ENCODE results near the gene ANKRD16. TPM values are rescaled to one million over a fixed set of nuclear protein-coding genes. Genes with fewer than 3 reads are reported as not detected.
"Not testable (repeated sequence)": the region's sequence is repeated elsewhere in the genome, so short reads cannot be mapped to it uniquely, and the experiment has no call there.

ANKRD16 gene
- total RNA-seq, 1 donor from 2014 or later, result 8.4 TPM

DNA sequence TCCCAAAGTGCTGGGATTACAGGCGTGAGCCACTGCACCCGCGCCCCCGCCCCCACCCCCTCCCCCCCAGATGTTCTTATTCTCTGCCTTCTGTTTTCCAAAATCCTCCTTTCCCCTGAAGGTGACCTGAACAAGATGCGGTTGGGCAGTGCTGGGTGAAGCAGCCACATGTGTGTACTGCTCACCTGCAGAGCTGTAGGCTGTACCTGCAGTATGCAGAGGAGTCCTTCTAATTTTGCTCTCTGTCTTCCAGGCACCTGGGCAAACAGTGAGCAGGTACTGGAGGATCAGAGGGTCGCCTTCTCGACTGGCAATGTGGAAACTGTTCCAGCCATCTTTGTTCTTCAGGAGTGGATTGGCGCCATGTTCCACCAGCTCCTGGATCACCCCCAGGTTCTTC, 2.1 kb downstream of the ANKRD16 start:
- no peaks in the 10 kb centered on the region for H3K27me3 ChIP-seq (ENCODE audit: control insufficient read depth in 3 of 3, insufficient read depth in 3 of 3, low read length in 3 of 3)
- peaks cover 34 to 42% (median 34%) of the 10 kb centered on the region in 3 donors for H3K4me1 ChIP-seq (ENCODE audit: control insufficient read depth in 3 of 3, insufficient read depth in 3 of 3, low read length in 3 of 3)
- H3K36me3 ChIP-seq (ENCODE audit: control insufficient read depth in 3 of 3, insufficient read depth in 3 of 3, low read length in 3 of 3), result peaks cover 19 to 35% (median 26%) of the 10 kb centered on the region in 3 donors
- H3K9ac ChIP-seq (ENCODE audit: low read depth in 1 of 3, low read length in 3 of 3), result peak overlapping the region in 1 of 3 donors; percentile 54
- H3K27ac ChIP-seq (ENCODE audit: low read depth, low read length), result no peak overlapping the region
- H3K9me3 ChIP-seq (ENCODE audit: control insufficient read depth in 3 of 3, low read length in 3 of 3), result no peaks in the 10 kb centered on the region
- H3K4me3 ChIP-seq (ENCODE audit: low read length in 3 of 3), result no peak overlapping the region

DNA sequence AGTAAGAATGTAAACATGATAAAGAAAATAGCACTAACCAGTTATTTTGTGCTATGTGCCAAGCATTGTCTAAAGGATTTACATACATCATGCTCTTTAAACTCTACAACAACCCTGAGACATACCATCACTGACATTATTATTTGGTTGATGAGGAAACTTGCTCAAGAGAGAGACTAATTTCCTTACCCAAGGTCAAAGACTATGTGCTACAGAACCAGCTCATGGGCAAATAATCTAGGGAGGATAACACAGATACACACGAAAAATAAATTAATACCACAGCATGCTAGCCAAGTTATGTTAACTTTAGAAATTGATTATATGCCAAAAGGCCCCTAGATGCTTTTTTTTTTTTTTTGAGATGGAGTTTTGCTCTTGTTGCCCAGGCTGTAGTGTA, 2.7 kb downstream of the ANKRD16 start:
- no peak overlapping the region for H3K27ac ChIP-seq (ENCODE audit: low read depth, low read length)
- H3K36me3 ChIP-seq (ENCODE audit: control insufficient read depth in 3 of 3, insufficient read depth in 3 of 3, low read length in 3 of 3), result peaks cover 19 to 40% (median 31%) of the 10 kb centered on the region in 3 donors
- H3K4me3 ChIP-seq (ENCODE audit: low read length in 3 of 3), result no peak overlapping the region
- H3K27me3 ChIP-seq (ENCODE audit: control insufficient read depth in 3 of 3, insufficient read depth in 3 of 3, low read length in 3 of 3), result no peaks in the 10 kb centered on the region
- no peak overlapping the region for H3K9ac ChIP-seq (ENCODE audit: low read depth in 1 of 3, low read length in 3 of 3)
- peaks cover 27 to 36% (median 28%) of the 10 kb centered on the region in 3 donors for H3K4me1 ChIP-seq (ENCODE audit: control insufficient read depth in 3 of 3, insufficient read depth in 3 of 3, low read length in 3 of 3)
- no peaks in the 10 kb centered on the region for H3K9me3 ChIP-seq (ENCODE audit: control insufficient read depth in 3 of 3, low read length in 3 of 3)

DNA sequence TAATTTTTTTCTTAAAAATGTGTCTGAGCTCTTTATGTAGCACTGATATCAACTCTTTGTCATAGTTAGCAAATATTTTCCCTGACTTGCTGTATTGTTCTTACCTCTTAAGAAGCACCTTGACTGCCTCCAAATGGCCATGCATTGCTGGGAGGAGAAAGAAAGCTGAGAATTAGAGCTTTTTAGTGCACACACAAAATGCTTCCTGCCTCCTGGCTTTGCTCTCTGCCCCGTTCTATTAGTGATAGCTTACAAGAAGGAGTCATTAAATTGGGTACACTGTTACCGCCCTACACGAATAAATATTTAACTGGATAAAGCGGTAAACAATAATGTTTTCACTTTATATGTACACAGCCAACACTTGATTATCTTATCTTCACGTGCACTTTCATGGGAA, 4.1 kb downstream of the ANKRD16 start:
- Histone ChIP-seq H3K9ac (ENCODE audit: low read depth in 1 of 3, low read length in 3 of 3) (no peak overlapping the region), H3K27ac (ENCODE audit: low read depth, low read length) (no peak overlapping the region), H3K4me1 (ENCODE audit: control insufficient read depth in 3 of 3, insufficient read depth in 3 of 3, low read length in 3 of 3) (peaks cover 13 to 22% (median 15%) of the 10 kb centered on the region in 3 donors), H3K36me3 (ENCODE audit: control insufficient read depth in 3 of 3, insufficient read depth in 3 of 3, low read length in 3 of 3) (peaks cover 22 to 44% (median 31%) of the 10 kb centered on the region in 3 donors), H3K9me3 (ENCODE audit: control insufficient read depth in 3 of 3, low read length in 3 of 3) (no peaks in the 10 kb centered on the region), H3K4me3 (ENCODE audit: low read length in 3 of 3) (no peak overlapping the region), H3K27me3 (ENCODE audit: control insufficient read depth in 3 of 3, insufficient read depth in 3 of 3, low read length in 3 of 3) (no peaks in the 10 kb centered on the region)

DNA sequence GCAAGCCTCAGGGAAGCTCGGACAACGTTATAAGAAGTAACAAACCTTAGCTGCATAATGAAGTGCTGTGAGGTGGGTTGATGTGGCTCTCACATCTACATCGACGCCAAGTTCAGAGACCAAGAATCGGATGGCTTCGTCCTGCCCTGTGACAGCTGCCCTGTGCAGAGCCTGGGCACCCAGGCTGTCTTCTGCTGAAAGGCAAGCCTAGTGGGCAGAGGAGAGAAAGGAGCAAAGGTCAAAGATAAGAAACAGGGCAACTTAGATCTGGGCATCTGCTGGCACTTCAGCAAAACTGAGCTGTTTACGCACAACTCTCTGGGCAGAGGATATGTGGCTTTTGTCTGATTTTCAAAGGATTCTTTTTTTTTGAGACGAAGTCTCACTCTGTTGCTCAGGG, 6.7 kb downstream of the ANKRD16 start:
- Histone ChIP-seq H3K36me3 (ENCODE audit: control insufficient read depth in 3 of 3, insufficient read depth in 3 of 3, low read length in 3 of 3) (peaks cover 28 to 54% (median 40%) of the 10 kb centered on the region in 3 donors), H3K27ac (ENCODE audit: low read depth, low read length) (no peak overlapping the region), H3K27me3 (ENCODE audit: control insufficient read depth in 3 of 3, insufficient read depth in 3 of 3, low read length in 3 of 3) (no peaks in the 10 kb centered on the region), H3K4me1 (ENCODE audit: control insufficient read depth in 3 of 3, insufficient read depth in 3 of 3, low read length in 3 of 3) (peaks cover 3 to 9% (median 4%) of the 10 kb centered on the region in 3 donors), H3K4me3 (ENCODE audit: low read length in 3 of 3) (no peak overlapping the region), H3K9ac (ENCODE audit: low read depth in 1 of 3, low read length in 3 of 3) (no peak overlapping the region), H3K9me3 (ENCODE audit: control insufficient read depth in 3 of 3, low read length in 3 of 3) (no peaks in the 10 kb centered on the region)

DNA sequence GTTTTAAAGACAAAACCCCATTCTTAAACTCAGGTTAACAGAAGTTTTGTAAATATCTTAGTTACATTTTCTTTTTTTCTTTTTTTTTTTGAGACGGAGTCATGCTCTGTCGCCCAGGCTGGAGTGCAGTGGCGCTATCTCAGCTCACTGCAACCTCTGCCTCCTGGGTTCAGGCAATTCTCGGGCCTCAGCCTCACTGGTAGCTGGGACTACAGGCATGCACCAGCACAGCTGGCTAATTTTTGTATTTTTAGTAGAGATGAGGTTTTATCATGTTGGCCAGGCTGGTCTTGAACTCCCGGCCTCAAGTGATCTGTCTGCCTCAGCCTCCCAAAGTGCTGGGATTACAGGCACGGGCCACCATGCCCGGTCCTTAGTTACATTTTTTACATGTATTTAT, 12.7 kb downstream of the ANKRD16 start:
- H3K27ac ChIP-seq (ENCODE audit: low read depth, low read length); H3K9ac ChIP-seq (ENCODE audit: low read depth in 1 of 3, low read length in 3 of 3); H3K4me3 ChIP-seq (ENCODE audit: low read length in 3 of 3); H3K4me1 ChIP-seq (ENCODE audit: control insufficient read depth in 3 of 3, insufficient read depth in 3 of 3, low read length in 3 of 3); H3K9me3 ChIP-seq (ENCODE audit: control insufficient read depth in 3 of 3, low read length in 3 of 3); H3K27me3 ChIP-seq (ENCODE audit: control insufficient read depth in 3 of 3, insufficient read depth in 3 of 3, low read length in 3 of 3): not testable (repeated sequence)
- peaks cover 27 to 31% (median 28%) of the 10 kb centered on the region in 3 donors for H3K36me3 ChIP-seq (ENCODE audit: control insufficient read depth in 3 of 3, insufficient read depth in 3 of 3, low read length in 3 of 3)

DNA sequence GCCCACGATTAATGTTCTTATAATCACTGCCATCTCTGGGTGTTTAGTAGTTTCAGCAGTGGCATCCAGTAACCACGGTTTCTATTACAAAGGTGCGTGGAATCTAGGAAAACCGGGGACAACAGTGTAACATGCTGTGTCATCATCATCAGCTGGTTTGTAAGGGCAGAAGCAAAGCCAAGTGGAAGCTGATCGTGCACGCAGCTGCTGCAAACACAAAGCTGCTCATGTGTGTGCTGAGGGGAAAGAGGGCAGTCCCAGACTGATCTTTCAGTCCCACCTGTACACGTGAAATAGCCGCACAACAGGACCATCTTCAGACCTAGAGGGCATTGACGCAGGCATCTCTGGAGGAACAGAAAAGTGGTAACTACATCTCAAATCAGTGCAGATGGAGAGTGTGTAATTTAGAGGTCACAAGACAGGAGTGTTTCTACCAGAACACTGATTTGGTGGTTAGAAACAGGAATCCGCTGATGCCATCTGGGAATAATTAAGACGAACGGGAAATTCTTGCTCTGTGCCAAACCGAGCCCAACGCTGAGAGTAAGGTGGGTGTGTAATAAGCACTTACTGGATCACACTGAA, 13.4 kb downstream of the ANKRD16 start:
- H3K9ac ChIP-seq (ENCODE audit: low read depth in 1 of 3, low read length in 3 of 3), result no peak overlapping the region
- H3K9me3 ChIP-seq (ENCODE audit: control insufficient read depth in 3 of 3, low read length in 3 of 3), result no peaks in the 10 kb centered on the region
- H3K27me3 ChIP-seq (ENCODE audit: control insufficient read depth in 3 of 3, insufficient read depth in 3 of 3, low read length in 3 of 3), result no peaks in the 10 kb centered on the region
- H3K27ac ChIP-seq (ENCODE audit: low read depth, low read length), result peak overlapping the region; percentile 40
- peaks cover 24 to 31% (median 25%) of the 10 kb centered on the region in 3 donors for H3K36me3 ChIP-seq (ENCODE audit: control insufficient read depth in 3 of 3, insufficient read depth in 3 of 3, low read length in 3 of 3)
- no peak overlapping the region for H3K4me3 ChIP-seq (ENCODE audit: low read length in 3 of 3)
- no peaks in the 10 kb centered on the region for H3K4me1 ChIP-seq (ENCODE audit: control insufficient read depth in 3 of 3, insufficient read depth in 3 of 3, low read length in 3 of 3)

DNA sequence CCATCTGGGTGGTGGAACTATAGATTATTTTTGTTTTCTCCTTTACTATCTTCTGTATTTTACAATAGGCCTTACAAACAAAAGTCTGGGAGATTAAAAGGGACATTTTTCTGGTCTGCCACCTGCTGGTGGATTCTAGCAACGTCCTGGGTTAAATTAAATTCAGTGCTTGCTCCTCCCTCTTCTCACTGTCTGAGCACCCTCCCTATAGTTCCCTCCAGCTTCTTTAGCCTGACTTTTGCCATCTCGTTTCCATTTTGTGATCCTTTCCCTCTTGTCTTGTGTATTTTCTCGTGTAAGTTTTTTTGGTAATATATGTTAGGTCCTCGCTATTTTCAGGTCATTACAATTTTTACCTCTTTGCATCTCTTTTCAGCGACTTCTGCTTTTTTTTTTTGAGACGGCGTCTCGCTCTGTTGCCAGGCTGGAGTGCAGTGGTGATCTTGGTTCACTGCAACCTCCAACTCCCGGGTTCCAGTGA, 16.1 kb downstream of the ANKRD16 start:
- no peak overlapping the region for H3K9ac ChIP-seq (ENCODE audit: low read depth in 1 of 3, low read length in 3 of 3)
- H3K9me3 ChIP-seq (ENCODE audit: control insufficient read depth in 3 of 3, low read length in 3 of 3), result no peaks in the 10 kb centered on the region
- H3K4me1 ChIP-seq (ENCODE audit: control insufficient read depth in 3 of 3, insufficient read depth in 3 of 3, low read length in 3 of 3), result peaks cover 0 to 3% (median 3%) of the 10 kb centered on the region in 3 donors
- H3K27me3 ChIP-seq (ENCODE audit: control insufficient read depth in 3 of 3, insufficient read depth in 3 of 3, low read length in 3 of 3), result no peaks in the 10 kb centered on the region
- H3K36me3 ChIP-seq (ENCODE audit: control insufficient read depth in 3 of 3, insufficient read depth in 3 of 3, low read length in 3 of 3), result peaks cover 18 to 27% (median 21%) of the 10 kb centered on the region in 3 donors
- no peak overlapping the region for H3K27ac ChIP-seq (ENCODE audit: low read depth, low read length)
- no peak overlapping the region for H3K4me3 ChIP-seq (ENCODE audit: low read length in 3 of 3)

DNA sequence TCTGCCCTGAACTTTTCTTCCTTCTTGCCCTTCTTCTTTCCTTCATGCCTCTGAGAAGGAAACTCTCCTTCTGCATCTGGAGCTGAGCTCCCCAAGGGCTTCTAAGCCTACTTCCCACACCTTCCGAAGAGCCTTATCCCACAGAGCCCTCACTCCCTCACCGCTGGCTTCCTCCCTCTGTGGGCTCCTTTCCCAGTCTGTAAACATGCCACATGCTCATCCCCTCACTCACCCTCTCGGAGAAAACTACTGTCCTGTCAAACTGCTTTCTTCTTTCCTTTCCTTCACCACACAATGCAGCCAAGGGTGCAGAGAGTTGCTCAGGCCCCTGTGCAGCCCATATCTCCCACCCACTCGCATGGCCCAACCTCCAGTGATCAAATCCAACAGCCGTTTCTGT, 18.1 kb downstream of the ANKRD16 start:
- H3K4me3 ChIP-seq (ENCODE audit: low read length in 3 of 3), result no peak overlapping the region
- peaks cover 11 to 16% (median 13%) of the 10 kb centered on the region in 3 donors for H3K36me3 ChIP-seq (ENCODE audit: control insufficient read depth in 3 of 3, insufficient read depth in 3 of 3, low read length in 3 of 3)
- no peaks in the 10 kb centered on the region for H3K27me3 ChIP-seq (ENCODE audit: control insufficient read depth in 3 of 3, insufficient read depth in 3 of 3, low read length in 3 of 3)
- no peak overlapping the region for H3K9ac ChIP-seq (ENCODE audit: low read depth in 1 of 3, low read length in 3 of 3)
- H3K9me3 ChIP-seq (ENCODE audit: control insufficient read depth in 3 of 3, low read length in 3 of 3), result no peaks in the 10 kb centered on the region
- no peak overlapping the region for H3K27ac ChIP-seq (ENCODE audit: low read depth, low read length)
- H3K4me1 ChIP-seq (ENCODE audit: control insufficient read depth in 3 of 3, insufficient read depth in 3 of 3, low read length in 3 of 3), result peaks cover 0 to 3% (median 3%) of the 10 kb centered on the region in 3 donors

DNA sequence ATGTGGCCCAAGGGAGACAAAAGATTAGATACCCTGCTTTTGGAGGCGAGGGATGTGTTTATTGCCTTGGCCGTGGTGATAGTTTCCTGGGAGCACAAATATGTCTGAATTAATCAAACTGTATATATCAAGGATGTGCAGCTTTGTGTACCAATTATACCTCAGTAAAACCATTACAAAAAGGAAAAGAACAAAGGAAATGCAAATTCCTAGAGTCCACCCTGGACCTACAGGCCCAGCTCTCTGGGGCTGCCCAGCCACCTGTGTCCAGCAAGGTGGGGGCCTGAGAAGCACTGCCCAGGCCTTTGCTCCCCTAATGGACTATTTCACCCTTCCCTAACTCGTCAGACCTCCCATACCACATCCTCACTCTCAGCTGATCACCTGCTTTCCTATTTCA, 20.5 kb downstream of the ANKRD16 start:
- Histone ChIP-seq H3K27ac (ENCODE audit: low read depth, low read length) (no peak overlapping the region), H3K9me3 (ENCODE audit: control insufficient read depth in 3 of 3, low read length in 3 of 3) (no peaks in the 10 kb centered on the region), H3K27me3 (ENCODE audit: control insufficient read depth in 3 of 3, insufficient read depth in 3 of 3, low read length in 3 of 3) (no peaks in the 10 kb centered on the region), H3K36me3 (ENCODE audit: control insufficient read depth in 3 of 3, insufficient read depth in 3 of 3, low read length in 3 of 3) (peaks cover under 1 to 3% (median 2%) of the 10 kb centered on the region in 3 donors), H3K4me3 (ENCODE audit: low read length in 3 of 3) (no peak overlapping the region), H3K9ac (ENCODE audit: low read depth in 1 of 3, low read length in 3 of 3) (no peak overlapping the region), H3K4me1 (ENCODE audit: control insufficient read depth in 3 of 3, insufficient read depth in 3 of 3, low read length in 3 of 3) (peaks cover 0 to 3% (median 3%) of the 10 kb centered on the region in 3 donors)

DNA sequence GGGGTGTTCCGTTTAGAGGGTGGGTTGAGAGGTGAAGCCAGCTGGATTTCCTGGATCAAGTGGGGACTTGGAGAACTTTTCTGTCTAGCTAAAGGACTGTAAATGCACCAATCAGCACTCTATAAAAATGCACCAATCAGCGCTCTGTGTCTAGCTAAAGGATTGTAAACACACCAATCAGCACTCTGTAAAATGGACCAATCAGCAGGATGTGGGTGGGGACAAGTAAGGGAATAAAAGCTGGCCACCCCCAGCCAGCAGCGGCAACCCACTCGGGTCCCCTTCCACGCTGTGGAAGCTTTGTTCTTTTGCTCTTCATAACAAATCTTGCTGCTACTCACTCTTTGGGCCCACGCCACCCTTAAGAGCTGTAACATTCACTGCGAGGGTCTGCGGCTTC, 21.3 kb downstream of the ANKRD16 start:
- not testable (repeated sequence) for H3K36me3 ChIP-seq (ENCODE audit: control insufficient read depth in 3 of 3, insufficient read depth in 3 of 3, low read length in 3 of 3); H3K4me1 ChIP-seq (ENCODE audit: control insufficient read depth in 3 of 3, insufficient read depth in 3 of 3, low read length in 3 of 3); H3K9me3 ChIP-seq (ENCODE audit: control insufficient read depth in 3 of 3, low read length in 3 of 3); H3K4me3 ChIP-seq (ENCODE audit: low read length in 3 of 3); H3K9ac ChIP-seq (ENCODE audit: low read depth in 1 of 3, low read length in 3 of 3); H3K27me3 ChIP-seq (ENCODE audit: control insufficient read depth in 3 of 3, insufficient read depth in 3 of 3, low read length in 3 of 3); H3K27ac ChIP-seq (ENCODE audit: low read depth, low read length)
